GM23248 (cell line): ENCODE results near the gene SUSD3.

Source experiments
- EZH2 ChIP-seq: fragments of 200-600 bp; sonication (generic); IDR thresholded peaks from 2 replicates; pipeline ENCODE4 v1.6.1; 2018; ENCODE audit warnings: antibody characterized with exemption, mild to moderate bottlenecking; ENCODE audit not compliant: insufficient read depth, poor library complexity, severe bottlenecking
- EZH2phosphoT487 ChIP-seq: fragments of 200-600 bp; sonication (generic); IDR thresholded peaks from 2 replicates; pipeline ENCODE4 v1.6.1; 2018; ENCODE audit warnings: antibody characterized with exemption, moderate library complexity, mild to moderate bottlenecking, low read depth; ENCODE audit not compliant: insufficient read depth

DNA sequence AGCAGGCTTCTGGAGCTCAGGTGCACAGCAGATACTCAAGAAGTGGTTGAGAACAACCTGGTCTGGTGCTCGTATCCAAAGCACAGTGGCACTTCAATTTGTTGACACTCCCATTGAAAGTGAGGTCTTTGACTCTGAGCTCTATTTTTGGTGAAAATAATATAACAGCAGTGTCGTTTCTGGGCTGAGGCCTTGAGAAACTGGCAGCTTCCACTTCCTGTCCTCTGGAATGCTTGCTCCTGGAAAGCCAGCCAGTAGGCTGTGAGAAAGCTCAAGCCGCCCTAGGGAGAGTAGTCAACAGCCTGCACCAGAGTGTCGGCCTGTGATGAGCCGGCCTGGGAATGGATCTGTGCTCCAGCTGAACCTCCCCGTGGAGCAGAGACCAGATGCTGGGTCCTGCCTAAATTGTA, 6.8 kb upstream of the SUSD3 start:
- TF ChIP-seq EZH2 = no peak
- TF ChIP-seq EZH2phosphoT487 = no peak
